HEK293 (cell line): Measurements from ENCODE around the gene RITA1.

Experiments used
- IKZF3 ChIP-seq: fragments of 450-650 bp; IDR thresholded peaks from 2 replicates; pipeline ENCODE4 v1.5.0; 2018; ENCODE audit warnings: missing biosample characterization, mild to moderate bottlenecking, missing genetic modification characterization, moderate library complexity
- MYNN ChIP-seq: fragments of 450-650 bp; formaldehyde crosslinking; IDR thresholded peaks from 2 replicates; pipeline ENCODE4 v1.5.1; 2016; ENCODE audit warnings: missing biosample characterization, missing genetic modification characterization, borderline replicate concordance
- TCF7L2 ChIP-seq: IDR thresholded peaks from 2 replicates; pipeline ENCODE4 v1.6.1; 2011; ENCODE audit warnings: low read depth, mild to moderate bottlenecking, inconsistent platforms, low read length, moderate library complexity, borderline replicate concordance
- ZBTB17 ChIP-seq: fragments of 450-650 bp; formaldehyde crosslinking; IDR thresholded peaks from 2 replicates; pipeline ENCODE4 v1.5.1; 2016; ENCODE audit warnings: missing biosample characterization, missing genetic modification characterization
- ZNF19 ChIP-seq: fragments of 450-650 bp; formaldehyde crosslinking; IDR thresholded peaks from 2 replicates; pipeline ENCODE4; 2016; ENCODE audit warnings: missing biosample characterization, missing genetic modification characterization, low read depth
- TF ChIP-seq, protein P1 (sequence below): fragments of 450-650 bp; formaldehyde crosslinking; IDR thresholded peaks from 2 replicates; pipeline ENCODE4 v1.5.1; 2016; ENCODE audit warnings: missing biosample characterization, missing genetic modification characterization, low read depth
- TF ChIP-seq, protein P2 (sequence below): fragments of 450-650 bp; formaldehyde crosslinking; IDR thresholded peaks from 2 replicates; pipeline ENCODE4 v1.5.1; 2016; ENCODE audit warnings: missing biosample characterization, missing genetic modification characterization
- TF ChIP-seq, protein P3 (sequence below): IDR thresholded peaks from 2 replicates; pipeline ENCODE4 v1.6.1; 2011; ENCODE audit warnings: mild to moderate bottlenecking, low read depth, low read length, borderline replicate concordance
- TF ChIP-seq, protein P4 (sequence below): fragments of 450-650 bp; formaldehyde crosslinking; IDR thresholded peaks from 2 replicates; pipeline ENCODE4 v1.5.1; 2016; ENCODE audit warnings: missing biosample characterization, missing genetic modification characterization
- TF ChIP-seq, protein P5 (sequence below): fragments of 450-650 bp; formaldehyde crosslinking; IDR thresholded peaks from 2 replicates; pipeline ENCODE4 v1.5.1; 2016; ENCODE audit warnings: missing biosample characterization, missing genetic modification characterization
- TF ChIP-seq, protein P6 (sequence below): fragments of 450-650 bp; formaldehyde crosslinking; IDR thresholded peaks from 2 replicates; pipeline ENCODE4 v1.5.1; 2016; ENCODE audit warnings: missing biosample characterization, missing genetic modification characterization

DNA sequence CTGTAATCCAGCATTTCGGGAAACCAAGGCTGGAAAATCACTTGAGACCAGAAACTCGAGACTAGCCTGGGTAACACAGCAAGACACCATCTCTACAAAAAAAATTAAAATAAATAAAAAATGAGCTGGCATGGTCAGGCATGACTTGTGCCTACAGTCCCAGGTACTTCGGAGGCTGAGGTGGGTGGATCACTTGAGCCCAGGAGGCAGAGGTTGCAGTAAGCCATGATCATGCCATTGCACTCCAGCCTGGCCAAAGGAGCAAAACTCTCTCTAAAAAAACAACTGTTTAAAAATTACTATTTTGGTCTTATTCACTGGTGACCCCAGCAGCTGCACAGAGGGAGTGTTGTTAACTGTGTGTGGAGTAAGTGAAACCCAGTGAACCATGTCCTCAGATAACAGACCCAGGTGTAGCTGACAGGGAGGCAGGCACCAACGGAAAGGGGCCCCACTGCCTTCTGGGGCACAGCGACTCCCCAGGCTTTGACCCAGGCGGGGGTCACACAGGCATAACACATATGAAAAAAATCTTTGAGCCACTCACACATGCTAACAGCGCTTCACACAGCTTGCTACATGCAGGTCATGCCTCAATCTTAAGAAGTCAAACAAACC lies 12.3 kb upstream of the RITA1 start:
- TF ChIP-seq, protein P1, sequence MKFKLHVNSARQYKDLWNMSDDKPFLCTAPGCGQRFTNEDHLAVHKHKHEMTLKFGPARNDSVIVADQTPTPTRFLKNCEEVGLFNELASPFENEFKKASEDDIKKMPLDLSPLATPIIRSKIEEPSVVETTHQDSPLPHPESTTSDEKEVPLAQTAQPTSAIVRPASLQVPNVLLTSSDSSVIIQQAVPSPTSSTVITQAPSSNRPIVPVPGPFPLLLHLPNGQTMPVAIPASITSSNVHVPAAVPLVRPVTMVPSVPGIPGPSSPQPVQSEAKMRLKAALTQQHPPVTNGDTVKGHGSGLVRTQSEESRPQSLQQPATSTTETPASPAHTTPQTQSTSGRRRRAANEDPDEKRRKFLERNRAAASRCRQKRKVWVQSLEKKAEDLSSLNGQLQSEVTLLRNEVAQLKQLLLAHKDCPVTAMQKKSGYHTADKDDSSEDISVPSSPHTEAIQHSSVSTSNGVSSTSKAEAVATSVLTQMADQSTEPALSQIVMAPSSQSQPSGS (tag by site-specific recombination): no peak
- TF ChIP-seq, protein P2, sequence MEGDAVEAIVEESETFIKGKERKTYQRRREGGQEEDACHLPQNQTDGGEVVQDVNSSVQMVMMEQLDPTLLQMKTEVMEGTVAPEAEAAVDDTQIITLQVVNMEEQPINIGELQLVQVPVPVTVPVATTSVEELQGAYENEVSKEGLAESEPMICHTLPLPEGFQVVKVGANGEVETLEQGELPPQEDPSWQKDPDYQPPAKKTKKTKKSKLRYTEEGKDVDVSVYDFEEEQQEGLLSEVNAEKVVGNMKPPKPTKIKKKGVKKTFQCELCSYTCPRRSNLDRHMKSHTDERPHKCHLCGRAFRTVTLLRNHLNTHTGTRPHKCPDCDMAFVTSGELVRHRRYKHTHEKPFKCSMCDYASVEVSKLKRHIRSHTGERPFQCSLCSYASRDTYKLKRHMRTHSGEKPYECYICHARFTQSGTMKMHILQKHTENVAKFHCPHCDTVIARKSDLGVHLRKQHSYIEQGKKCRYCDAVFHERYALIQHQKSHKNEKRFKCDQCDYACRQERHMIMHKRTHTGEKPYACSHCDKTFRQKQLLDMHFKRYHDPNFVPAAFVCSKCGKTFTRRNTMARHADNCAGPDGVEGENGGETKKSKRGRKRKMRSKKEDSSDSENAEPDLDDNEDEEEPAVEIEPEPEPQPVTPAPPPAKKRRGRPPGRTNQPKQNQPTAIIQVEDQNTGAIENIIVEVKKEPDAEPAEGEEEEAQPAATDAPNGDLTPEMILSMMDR: no peak
- TF ChIP-seq, protein P3, sequence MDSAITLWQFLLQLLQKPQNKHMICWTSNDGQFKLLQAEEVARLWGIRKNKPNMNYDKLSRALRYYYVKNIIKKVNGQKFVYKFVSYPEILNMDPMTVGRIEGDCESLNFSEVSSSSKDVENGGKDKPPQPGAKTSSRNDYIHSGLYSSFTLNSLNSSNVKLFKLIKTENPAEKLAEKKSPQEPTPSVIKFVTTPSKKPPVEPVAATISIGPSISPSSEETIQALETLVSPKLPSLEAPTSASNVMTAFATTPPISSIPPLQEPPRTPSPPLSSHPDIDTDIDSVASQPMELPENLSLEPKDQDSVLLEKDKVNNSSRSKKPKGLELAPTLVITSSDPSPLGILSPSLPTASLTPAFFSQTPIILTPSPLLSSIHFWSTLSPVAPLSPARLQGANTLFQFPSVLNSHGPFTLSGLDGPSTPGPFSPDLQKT: no peak
- TF ChIP-seq ZBTB17 (tag by site-specific recombination): no peak
- TF ChIP-seq, protein P4, sequence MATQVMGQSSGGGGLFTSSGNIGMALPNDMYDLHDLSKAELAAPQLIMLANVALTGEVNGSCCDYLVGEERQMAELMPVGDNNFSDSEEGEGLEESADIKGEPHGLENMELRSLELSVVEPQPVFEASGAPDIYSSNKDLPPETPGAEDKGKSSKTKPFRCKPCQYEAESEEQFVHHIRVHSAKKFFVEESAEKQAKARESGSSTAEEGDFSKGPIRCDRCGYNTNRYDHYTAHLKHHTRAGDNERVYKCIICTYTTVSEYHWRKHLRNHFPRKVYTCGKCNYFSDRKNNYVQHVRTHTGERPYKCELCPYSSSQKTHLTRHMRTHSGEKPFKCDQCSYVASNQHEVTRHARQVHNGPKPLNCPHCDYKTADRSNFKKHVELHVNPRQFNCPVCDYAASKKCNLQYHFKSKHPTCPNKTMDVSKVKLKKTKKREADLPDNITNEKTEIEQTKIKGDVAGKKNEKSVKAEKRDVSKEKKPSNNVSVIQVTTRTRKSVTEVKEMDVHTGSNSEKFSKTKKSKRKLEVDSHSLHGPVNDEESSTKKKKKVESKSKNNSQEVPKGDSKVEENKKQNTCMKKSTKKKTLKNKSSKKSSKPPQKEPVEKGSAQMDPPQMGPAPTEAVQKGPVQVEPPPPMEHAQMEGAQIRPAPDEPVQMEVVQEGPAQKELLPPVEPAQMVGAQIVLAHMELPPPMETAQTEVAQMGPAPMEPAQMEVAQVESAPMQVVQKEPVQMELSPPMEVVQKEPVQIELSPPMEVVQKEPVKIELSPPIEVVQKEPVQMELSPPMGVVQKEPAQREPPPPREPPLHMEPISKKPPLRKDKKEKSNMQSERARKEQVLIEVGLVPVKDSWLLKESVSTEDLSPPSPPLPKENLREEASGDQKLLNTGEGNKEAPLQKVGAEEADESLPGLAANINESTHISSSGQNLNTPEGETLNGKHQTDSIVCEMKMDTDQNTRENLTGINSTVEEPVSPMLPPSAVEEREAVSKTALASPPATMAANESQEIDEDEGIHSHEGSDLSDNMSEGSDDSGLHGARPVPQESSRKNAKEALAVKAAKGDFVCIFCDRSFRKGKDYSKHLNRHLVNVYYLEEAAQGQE (tag by site-specific recombination): no peak
- TF ChIP-seq, protein P5, sequence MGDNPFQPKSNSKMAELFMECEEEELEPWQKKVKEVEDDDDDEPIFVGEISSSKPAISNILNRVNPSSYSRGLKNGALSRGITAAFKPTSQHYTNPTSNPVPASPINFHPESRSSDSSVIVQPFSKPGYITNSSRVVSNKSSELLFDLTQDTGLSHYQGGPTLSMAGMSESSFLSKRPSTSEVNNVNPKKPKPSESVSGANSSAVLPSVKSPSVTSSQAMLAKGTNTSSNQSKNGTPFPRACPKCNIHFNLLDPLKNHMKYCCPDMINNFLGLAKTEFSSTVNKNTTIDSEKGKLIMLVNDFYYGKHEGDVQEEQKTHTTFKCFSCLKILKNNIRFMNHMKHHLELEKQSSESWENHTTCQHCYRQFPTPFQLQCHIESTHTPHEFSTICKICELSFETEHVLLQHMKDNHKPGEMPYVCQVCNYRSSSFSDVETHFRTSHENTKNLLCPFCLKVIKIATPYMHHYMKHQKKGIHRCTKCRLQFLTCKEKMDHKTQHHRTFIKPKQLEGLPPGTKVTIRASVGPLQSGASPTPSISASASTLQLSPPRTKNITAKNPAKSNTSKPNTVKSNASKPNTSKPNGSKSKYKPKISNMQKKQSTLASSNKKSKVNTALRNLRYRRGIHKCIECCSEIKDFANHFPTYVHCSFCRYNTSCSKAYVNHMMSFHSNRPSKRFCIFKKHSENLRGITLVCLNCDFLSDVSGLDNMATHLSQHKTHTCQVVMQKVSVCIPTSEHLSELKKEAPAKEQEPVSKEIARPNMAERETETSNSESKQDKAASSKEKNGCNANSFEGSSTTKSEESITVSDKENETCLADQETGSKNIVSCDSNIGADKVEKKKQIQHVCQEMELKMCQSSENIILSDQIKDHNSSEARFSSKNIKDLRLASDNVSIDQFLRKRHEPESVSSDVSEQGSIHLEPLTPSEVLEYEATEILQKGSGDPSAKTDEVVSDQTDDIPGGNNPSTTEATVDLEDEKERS (tag by site-specific recombination): no peak
- no peak for TF ChIP-seq ZNF19 (tag by site-specific recombination)
- no peak for TF ChIP-seq IKZF3 (tag by site-specific recombination)
- no peak for TF ChIP-seq MYNN (tag by site-specific recombination)
- TF ChIP-seq, protein P6, sequence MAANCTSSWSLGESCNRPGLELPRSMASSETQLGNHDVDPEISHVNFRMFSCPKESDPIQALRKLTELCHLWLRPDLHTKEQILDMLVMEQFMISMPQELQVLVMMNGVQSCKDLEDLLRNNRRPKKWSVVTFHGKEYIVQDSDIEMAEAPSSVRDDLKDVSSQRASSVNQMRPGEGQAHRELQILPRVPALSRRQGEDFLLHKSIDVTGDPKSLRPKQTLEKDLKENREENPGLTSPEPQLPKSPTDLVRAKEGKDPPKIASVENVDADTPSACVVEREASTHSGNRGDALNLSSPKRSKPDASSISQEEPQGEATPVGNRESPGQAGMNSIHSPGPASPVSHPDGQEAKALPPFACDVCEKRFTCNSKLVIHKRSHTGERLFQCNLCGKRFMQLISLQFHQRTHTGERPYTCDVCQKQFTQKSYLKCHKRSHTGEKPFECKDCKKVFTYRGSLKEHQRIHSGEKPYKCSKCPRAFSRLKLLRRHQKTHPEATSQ (tag by site-specific recombination): no peak
- no peak for TF ChIP-seq TCF7L2
